NOMO-1 (cell line): ENCODE measurements around the gene RALB.
A peak's percentile ranks its signal among the peaks of the same experiment; 100 is the strongest.
"Not testable (repeated sequence)": the region's sequence is repeated elsewhere in the genome, so short reads cannot be mapped to it uniquely, and the experiment has no call there.

Experiments used
- DNase-seq, 2 experiments: peaks; one replicate each; lab custom pipeline; 2025; ENCODE audit not compliant: unreplicated experiment in 2 of 2; lab: John Stamatoyannopoulos, UW

The RALB gene

DNA sequence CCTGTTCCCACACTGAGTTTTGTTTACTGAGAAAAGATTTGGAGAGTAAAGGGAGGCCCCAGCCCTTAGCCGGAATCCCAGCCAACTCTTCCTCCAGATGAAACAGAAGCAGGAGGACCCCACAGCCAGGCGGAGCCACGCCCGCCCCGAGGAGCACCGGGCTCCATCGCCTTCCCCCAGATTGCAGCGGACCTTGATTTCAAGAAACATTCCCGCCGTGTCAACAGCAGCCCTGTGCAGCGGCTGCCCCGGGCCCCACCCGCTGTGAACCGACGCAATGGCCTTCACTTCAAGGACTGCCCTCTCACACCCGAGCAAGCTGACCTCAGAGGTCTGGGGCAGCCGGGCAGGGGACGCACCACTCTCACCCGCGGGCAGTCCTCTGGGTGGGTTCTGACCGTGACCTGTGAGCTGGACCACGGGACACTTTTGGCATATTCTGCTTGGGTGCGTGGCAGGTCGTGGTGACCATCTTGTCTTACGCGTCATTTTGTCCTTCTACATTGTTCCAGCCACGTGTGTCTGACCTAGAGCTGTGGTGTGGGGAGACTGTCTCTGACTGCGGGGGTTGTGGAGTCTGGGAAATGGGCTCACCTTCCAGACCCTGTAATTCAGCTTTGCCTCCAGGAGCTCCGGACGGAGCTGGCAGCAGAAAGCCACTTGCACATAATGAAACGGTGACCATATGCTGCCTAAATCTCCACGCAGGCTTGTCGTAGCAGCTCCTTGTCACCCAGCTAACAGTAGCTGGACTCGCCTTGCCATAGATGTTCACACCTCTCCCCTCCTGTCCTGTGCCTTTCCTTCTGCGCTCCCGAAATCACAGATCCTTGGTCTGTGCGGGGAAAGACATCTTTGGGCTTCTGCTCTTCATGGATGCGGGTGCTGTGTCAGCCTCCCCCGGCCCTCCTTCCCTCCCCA is 61.3 kb downstream of the RALB start:
- no peak for DNase-seq

- DNase-seq = no peak
Observed at GRCh38 chr2:120314690-120315366, 62.2 kb downstream of the RALB start.

- no peak for DNase-seq
Observed at GRCh38 chr2:120315367-120316033, 62.8 kb downstream of the RALB start.

- no peak for DNase-seq
Observed at GRCh38 chr2:120316071-120316470, 63.4 kb downstream of the RALB start.

GRCh38 chr2:120316528-120317179 is 64.0 kb downstream of the RALB start:
- DNase-seq = no peak

DNA sequence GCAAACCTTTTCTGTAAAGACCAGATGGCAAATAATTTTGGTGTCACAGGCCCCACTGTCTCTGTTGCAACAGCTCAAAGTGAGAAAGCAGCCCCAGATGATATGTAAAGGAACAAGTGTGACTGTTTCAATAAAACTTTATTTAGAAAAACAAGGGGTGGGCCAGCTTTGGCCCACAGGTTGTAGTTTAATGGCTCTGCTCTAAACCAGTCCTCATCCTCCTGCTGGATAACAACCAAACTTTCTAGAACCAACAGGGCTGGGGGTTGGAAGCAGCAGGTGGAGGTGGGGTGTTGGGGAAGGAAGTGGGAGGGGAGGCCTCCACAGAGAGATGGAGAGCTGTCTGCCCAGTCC is 64.5 kb downstream of the RALB start:
- no peak for DNase-seq

GRCh38 chr2:120317916-120318315 is 65.3 kb downstream of the RALB start:
- DNase-seq = no peak

DNA sequence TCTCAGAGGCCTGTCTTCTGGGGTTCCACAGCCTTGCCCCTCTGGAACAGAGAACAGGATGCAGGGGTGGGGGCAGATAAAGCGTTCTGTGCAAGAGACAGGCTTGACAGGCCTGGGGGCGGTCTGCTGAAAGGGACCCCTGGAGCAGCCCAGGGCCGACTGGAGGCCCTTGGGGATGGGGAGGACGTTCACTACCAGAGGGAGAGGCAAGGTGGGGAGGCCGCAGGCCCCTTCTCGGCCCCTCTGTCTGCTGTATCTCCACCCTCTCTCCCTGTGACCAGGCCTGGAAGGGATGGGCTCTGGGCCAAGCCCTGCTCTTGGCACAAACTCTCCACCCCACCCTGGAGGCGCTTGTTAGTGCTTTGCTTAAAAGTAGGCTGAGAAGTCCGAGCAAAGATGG is 66.0 kb downstream of the RALB start:
- DNase-seq = no peak

- no peak for DNase-seq
Observed at GRCh38 chr2:120319123-120319522, 66.5 kb downstream of the RALB start.

GRCh38 chr2:120319686-120320317 is 67.2 kb downstream of the RALB start:
- DNase-seq = no peak

- DNase-seq = no peak
Observed at GRCh38 chr2:120320318-120320851, 67.7 kb downstream of the RALB start.

DNA sequence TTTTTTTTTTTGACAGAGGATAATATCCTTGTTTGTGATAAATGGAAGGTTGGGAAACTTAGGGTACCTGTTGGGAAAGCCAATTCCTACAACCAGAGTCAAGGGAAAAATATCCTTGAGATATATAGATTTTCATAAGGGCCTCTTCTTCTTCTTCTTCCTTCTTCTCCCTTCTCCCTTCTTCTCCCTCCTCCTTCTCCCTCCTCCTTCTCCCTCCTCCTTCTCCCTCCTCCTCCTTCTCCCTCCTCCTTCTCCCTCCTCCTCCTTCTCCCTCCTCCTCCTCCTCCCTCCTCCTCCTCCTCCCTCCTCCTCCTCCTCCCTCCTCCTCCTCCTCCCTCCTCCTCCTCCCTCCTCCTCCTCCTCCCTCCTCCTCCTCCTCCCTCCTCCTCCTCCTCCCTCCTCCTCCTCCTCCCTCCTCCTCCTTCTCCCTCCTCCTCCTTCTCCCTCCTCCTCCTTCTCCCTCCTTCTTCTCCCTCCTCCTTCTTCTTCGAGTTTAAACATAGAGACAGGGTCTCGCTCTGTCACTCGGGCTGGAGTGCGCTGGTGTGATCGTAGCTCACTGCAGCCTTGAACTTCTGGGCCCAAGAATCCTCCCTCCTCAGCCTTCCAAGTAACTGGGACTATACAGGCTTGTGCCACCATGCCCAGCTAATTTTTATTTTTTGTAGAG is 68.4 kb downstream of the RALB start:
- DNase-seq = not testable (repeated sequence)

- no peak for DNase-seq
Observed at GRCh38 chr2:120321721-120322284, 69.2 kb downstream of the RALB start.

DNA sequence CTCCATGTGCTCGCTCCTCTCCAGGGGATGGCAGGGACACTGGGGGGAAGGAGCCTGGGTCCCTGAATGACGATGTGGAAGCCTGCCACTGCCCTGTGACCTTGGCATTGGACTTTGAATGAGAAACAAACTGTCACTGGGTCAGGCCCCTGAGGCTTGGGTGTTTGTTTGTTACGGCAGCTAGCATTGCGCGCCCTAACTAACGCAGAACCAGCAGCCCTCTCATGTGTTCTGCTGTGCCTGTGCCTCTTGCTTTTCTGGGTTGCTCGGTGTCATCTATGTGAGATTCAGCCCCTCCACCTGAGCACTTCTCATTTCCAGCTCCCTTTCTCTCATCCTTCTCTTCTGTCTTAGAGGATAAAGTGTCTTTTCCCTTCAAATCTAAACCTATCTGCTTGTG is 69.7 kb downstream of the RALB start:
- no peak for DNase-seq

- peak in 1 of 2 experiments; percentile 16 for DNase-seq
Observed at GRCh38 chr2:120323214-120323613, 70.6 kb downstream of the RALB start.

GRCh38 chr2:120323807-120324399 is 71.3 kb downstream of the RALB start:
- no peak for DNase-seq

DNA sequence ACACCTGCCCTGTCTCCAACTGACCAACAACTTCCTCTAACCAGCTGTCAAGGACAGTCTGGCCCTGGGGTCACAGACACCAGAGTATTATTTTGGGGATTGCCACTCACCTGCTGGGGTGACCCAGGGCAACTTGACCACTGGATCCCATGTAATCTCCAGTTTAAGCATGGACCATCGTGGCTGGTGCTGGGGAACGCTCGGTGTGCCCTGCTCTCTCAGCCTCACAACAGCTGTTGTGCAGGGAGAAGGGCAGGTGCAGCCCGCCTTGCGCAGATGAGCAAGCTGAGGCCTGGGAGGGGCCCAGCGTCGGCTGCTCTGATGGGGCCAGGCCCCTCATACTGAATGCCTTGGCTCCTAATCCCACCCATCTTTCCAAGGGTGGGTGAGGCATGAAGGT is 72.3 kb downstream of the RALB start:
- DNase-seq = no peak

GRCh38 chr2:120326066-120326465 is 73.4 kb downstream of the RALB start:
- no peak for DNase-seq
